SU-DHL-6 (cell line): ENCODE results near the gene HOMER3.

Experiments used
- EZH2phosphoT487 ChIP-seq: fragments of 200-600 bp; sonication (generic), shearing (Covaris generic); conservative IDR thresholded peaks from 2 replicates; pipeline ENCODE4 v1.6.1; 2018; ENCODE audit warnings: mild to moderate bottlenecking, antibody characterized with exemption, low read length, moderate library complexity, mixed read lengths
- TF ChIP-seq, protein P1 (sequence below): fragments of 200-600 bp; sonication (generic); IDR thresholded peaks from one replicate; pipeline ENCODE4 v1.5.1; 2017; ENCODE audit warnings: antibody characterized with exemption, mild to moderate bottlenecking, low read length, moderate library complexity; ENCODE audit not compliant: insufficient read depth, poor library complexity, severe bottlenecking

DNA sequence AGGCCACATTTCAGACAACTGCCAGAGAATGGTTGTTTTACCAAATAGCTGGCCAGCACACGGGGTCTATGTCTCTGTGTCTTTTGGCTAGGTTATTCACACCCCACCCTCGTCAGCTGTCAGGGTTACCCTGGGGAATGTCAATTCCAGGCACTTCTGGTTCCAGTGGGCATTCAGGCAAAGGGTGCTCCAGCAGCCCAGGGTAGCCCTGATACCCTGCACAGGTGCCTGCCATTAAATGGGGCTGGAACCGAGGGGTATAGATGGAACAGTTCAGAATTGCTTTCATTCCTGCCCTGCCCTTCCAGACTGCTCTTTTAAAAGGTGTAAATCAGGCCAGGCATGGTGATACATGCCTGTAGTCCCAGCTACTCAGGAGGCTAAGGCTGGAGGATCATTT is 43.2 kb upstream of the HOMER3 start:
- TF ChIP-seq, protein P1, sequence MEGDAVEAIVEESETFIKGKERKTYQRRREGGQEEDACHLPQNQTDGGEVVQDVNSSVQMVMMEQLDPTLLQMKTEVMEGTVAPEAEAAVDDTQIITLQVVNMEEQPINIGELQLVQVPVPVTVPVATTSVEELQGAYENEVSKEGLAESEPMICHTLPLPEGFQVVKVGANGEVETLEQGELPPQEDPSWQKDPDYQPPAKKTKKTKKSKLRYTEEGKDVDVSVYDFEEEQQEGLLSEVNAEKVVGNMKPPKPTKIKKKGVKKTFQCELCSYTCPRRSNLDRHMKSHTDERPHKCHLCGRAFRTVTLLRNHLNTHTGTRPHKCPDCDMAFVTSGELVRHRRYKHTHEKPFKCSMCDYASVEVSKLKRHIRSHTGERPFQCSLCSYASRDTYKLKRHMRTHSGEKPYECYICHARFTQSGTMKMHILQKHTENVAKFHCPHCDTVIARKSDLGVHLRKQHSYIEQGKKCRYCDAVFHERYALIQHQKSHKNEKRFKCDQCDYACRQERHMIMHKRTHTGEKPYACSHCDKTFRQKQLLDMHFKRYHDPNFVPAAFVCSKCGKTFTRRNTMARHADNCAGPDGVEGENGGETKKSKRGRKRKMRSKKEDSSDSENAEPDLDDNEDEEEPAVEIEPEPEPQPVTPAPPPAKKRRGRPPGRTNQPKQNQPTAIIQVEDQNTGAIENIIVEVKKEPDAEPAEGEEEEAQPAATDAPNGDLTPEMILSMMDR = no peak
- no peak for TF ChIP-seq EZH2phosphoT487
